Lower leg skin (tissue), 3 donors: ENCODE data around the gene ZBTB21.

Experiments used
- CTCF ChIP-seq, 3 donors: fragments of 450-650 bp; IDR thresholded peaks; one replicate each; pipeline ENCODE4 v1.5.1; 2016; ENCODE audit warnings: antibody characterized with exemption in 3 of 3, mild to moderate bottlenecking in 3 of 3, moderate library complexity in 2 of 3
- POLR2A ChIP-seq, 2 donors: fragments of 450-650 bp; IDR thresholded peaks; one replicate each; pipeline ENCODE4 v1.6.1; 2016 to 2017; ENCODE audit warnings: antibody characterized with exemption in 2 of 2, mild to moderate bottlenecking in 1 of 2, moderate library complexity in 1 of 2

- TF ChIP-seq CTCF (IDR thresholded peaks at IDR 0.05) (no peak), POLR2A (IDR thresholded peaks at IDR 0.05) (no peak)
These were observed 57.5 kb downstream of the ZBTB21 start for GRCh38 chr21:41952568-41953248.
